ENCODE data around the gene DMRT1. TPM values are rescaled to one million over a fixed set of nuclear protein-coding genes. Genes with fewer than 3 reads are reported as not detected.
"Not testable (repeated sequence)": the region's sequence is repeated elsewhere in the genome, so short reads cannot be mapped to it uniquely, and the experiment has no call there.

The DMRT1 gene
- total RNA-seq, 1 experiment from 2014 or later: not detected

- TF ChIP-seq ZNF671 (CRISPR knock-in tag; IDR thresholded peaks at IDR 0.05) (no peak), ZNF281 (CRISPR knock-in tag; IDR thresholded peaks at IDR 0.05) (no peak), CDX4 (CRISPR knock-in tag; IDR thresholded peaks at IDR 0.05; ENCODE audit: borderline replicate concordance) (no peak), KAT7 (CRISPR knock-in tag; IDR thresholded peaks at IDR 0.05; ENCODE audit: borderline replicate concordance) (no peak), AR (CRISPR knock-in tag; IDR thresholded peaks at IDR 0.05) (no peak), ZNF532 (CRISPR knock-in tag; IDR thresholded peaks at IDR 0.05; ENCODE audit: borderline replicate concordance) (no peak), FOXP1 (CRISPR knock-in tag; IDR thresholded peaks at IDR 0.05; ENCODE audit: borderline replicate concordance) (no peak)
These were observed 19.2 kb downstream of the DMRT1 start (continued) for GRCh38 chr9:860706-861105.

GRCh38 chr9:861525-861924 lies 20.0 kb downstream of the DMRT1 start:
- H3K4me1 Mint-ChIP-seq; H3K27ac Mint-ChIP-seq; DNase-seq (ENCODE audit: low spot score); H3K4me3 Mint-ChIP-seq; ATAC-seq; POLR2A ChIA-PET; CTCF ChIA-PET: not testable (repeated sequence)
- peaks cover 17% of the 10 kb centered on the region for H3K9me3 Mint-ChIP-seq
- H3K27me3 Mint-ChIP-seq (ENCODE audit: low read depth): peaks cover 18% of the 10 kb centered on the region
- peaks cover 13% of the 10 kb centered on the region for H3K36me3 Mint-ChIP-seq

GRCh38 chr9:875119-875962 lies 33.8 kb downstream of the DMRT1 start:
- H3K36me3 Mint-ChIP-seq: no peaks in the 10 kb centered on the region
- DNase-seq (ENCODE audit: low spot score): no peak
- H3K4me1 Mint-ChIP-seq: no peaks in the 10 kb centered on the region
- H3K9me3 Mint-ChIP-seq: no peaks in the 10 kb centered on the region
- H3K27me3 Mint-ChIP-seq (ENCODE audit: low read depth): no peaks in the 10 kb centered on the region
- no peak overlapping the region for H3K27ac Mint-ChIP-seq
- ChIA-PET POLR2A (no interaction called here), CTCF (interaction anchor here (1.6 to 2.1 kb wide), 3 partner anchors 53 to 134 kb away, joined by 5 to 7 read pairs (median 5); no protein-coding TSS in a partner anchor)
- no peak for ATAC-seq
- no peak overlapping the region for H3K4me3 Mint-ChIP-seq
- TF ChIP-seq SP1 (CRISPR knock-in tag; conservative IDR thresholded peaks at IDR 0.05) (no peak), USF2 (CRISPR knock-in tag; IDR thresholded peaks at IDR 0.05) (no peak), SOX15 (CRISPR knock-in tag; IDR thresholded peaks at IDR 0.05) (no peak), MXD4 (CRISPR knock-in tag; IDR thresholded peaks at IDR 0.05; ENCODE audit: borderline replicate concordance) (no peak), ERG (CRISPR knock-in tag; IDR thresholded peaks at IDR 0.05) (no peak), ZSCAN18 (CRISPR knock-in tag; IDR thresholded peaks at IDR 0.05) (no peak), E2F1 (CRISPR knock-in tag; IDR thresholded peaks at IDR 0.05) (no peak), ZNF232 (CRISPR knock-in tag; IDR thresholded peaks at IDR 0.05) (no peak)
